MCF 10A (cell line): ENCODE results near the gene PEF1. TPM values are rescaled to one million over a fixed set of nuclear protein-coding genes. Genes with fewer than 3 reads are reported as not detected.

ENCODE experiments used
- BruUV-seq: library from RNA; stranded (reverse); fragments of 400-500 nt; replicated peaks from 2 replicates; lab custom pipeline; 2021; lab: Mats Ljungman, UMichigan
- CTCF ChIA-PET: fragments of 300-600 bp; sonication (Branson Sonifier 250); formaldehyde crosslinking; extraction: SDS; loops from one replicate; lab custom pipeline; 2021; ENCODE audit warnings: antibody characterized with exemption, inconsistent platforms; lab: Yijun Ruan, JAX
- POLR2A ChIA-PET: fragments of 300-600, 350-650 bp; sonication (Branson Sonifier 250); formaldehyde crosslinking; extraction: SDS; loops from one replicate; lab custom pipeline; 2020; ENCODE audit warnings: antibody characterized with exemption, inconsistent platforms; lab: Yijun Ruan, JAX
- DNase-seq: peaks from one replicate; pipeline ENCODE4 v3.0.0-alpha.2; 2018; ENCODE audit not compliant: unreplicated experiment
- H3K27ac Mint-ChIP-seq: one replicate; pipeline ENCODE4 v1.8.0; 2022; ENCODE audit warnings: mild to moderate bottlenecking, low read depth, mixed read lengths; ENCODE audit not compliant: unreplicated experiment
- H3K27me3 Mint-ChIP-seq: one replicate; pipeline ENCODE4 v1.8.0; 2022; ENCODE audit warnings: mixed read lengths; ENCODE audit not compliant: insufficient read depth, unreplicated experiment
- H3K36me3 Mint-ChIP-seq: one replicate; pipeline ENCODE4 v1.8.0; 2022; ENCODE audit warnings: mild to moderate bottlenecking, moderate library complexity, mixed read lengths; ENCODE audit not compliant: insufficient read depth, unreplicated experiment
- H3K4me1 Mint-ChIP-seq: one replicate; pipeline ENCODE4 v1.8.0; 2022; ENCODE audit warnings: mixed read lengths; ENCODE audit not compliant: insufficient read depth, unreplicated experiment
- H3K4me3 Mint-ChIP-seq: one replicate; pipeline ENCODE4 v1.8.0; 2022; ENCODE audit warnings: mild to moderate bottlenecking, moderate library complexity, mixed read lengths; ENCODE audit not compliant: unreplicated experiment
- H3K9me3 Mint-ChIP-seq: one replicate; pipeline ENCODE4 v1.8.0; 2022; ENCODE audit warnings: mixed read lengths; ENCODE audit not compliant: unreplicated experiment
- CTCF ChIP-seq: fragments of 200-600 bp; IDR thresholded peaks from one replicate; pipeline ENCODE4 v1.8.0; 2022; ENCODE audit warnings: antibody characterized with exemption, mild to moderate bottlenecking; ENCODE audit not compliant: unreplicated experiment
- intact Hi-C: fragments of 100-400 bp; cut with micrococcal nuclease; formaldehyde crosslinking; loops from 2 replicates; pipeline ENCODE4 v1.14.1; 2022
- total RNA-seq: library from RNA; stranded (reverse); gene quantifications from 2 replicates; pipeline ENCODE4 v1.2.3, GENCODE V29; 2022

Gene PEF1
- total RNA-seq, 1 experiment from 2014 or later = 61.1 TPM

GRCh38 chr1:31657972-31658510 lies 13.4 kb upstream of the PEF1 start:
- H3K4me3 Mint-ChIP-seq = no peak overlapping the region
- H3K27ac Mint-ChIP-seq = no peak overlapping the region
- H3K27me3 Mint-ChIP-seq = no peaks in the 10 kb centered on the region
- H3K9me3 Mint-ChIP-seq = no peaks in the 10 kb centered on the region
- BruUV-seq = no TSS peak
- ChIA-PET POLR2A (interaction anchor here (1.2 to 1.3 kb wide), 2 partner anchors 11 to 12 kb away, joined by 3 to 5 read pairs; no protein-coding TSS in a partner anchor), CTCF (interaction anchor here (0.6 kb wide), 1 partner anchor 84 kb away, joined by 3 read pairs; no protein-coding TSS in a partner anchor)
- intact Hi-C loops = no loop called here
- H3K4me1 Mint-ChIP-seq = no peaks in the 10 kb centered on the region
- no peak for DNase-seq
- TF ChIP-seq CTCF = no peak
- H3K36me3 Mint-ChIP-seq = peaks cover 32% of the 10 kb centered on the region

GRCh38 chr1:31657020-31657804 lies 12.5 kb upstream of the PEF1 start:
- Mint-ChIP-seq H3K36me3 (peaks cover 32% of the 10 kb centered on the region), H3K4me3 (no peak overlapping the region), H3K9me3 (no peaks in the 10 kb centered on the region), H3K4me1 (no peaks in the 10 kb centered on the region), H3K27me3 (no peaks in the 10 kb centered on the region), H3K27ac (no peak overlapping the region)
- intact Hi-C loops = no loop called here
- CTCF ChIA-PET = interaction anchor here (1.1 kb wide), 1 partner anchor 131 kb away, joined by 3 read pairs; no protein-coding TSS in a partner anchor
- POLR2A ChIA-PET = interaction anchor here (1.3 kb wide), 1 partner anchor 10 kb away, joined by 3 read pairs; no protein-coding TSS in a partner anchor
- BruUV-seq = no TSS peak
- no peak for DNase-seq
- TF ChIP-seq CTCF = no peak

- intact Hi-C loops = no loop called here
- no peak overlapping the region for H3K27ac Mint-ChIP-seq
- no peaks in the 10 kb centered on the region for H3K9me3 Mint-ChIP-seq
- H3K27me3 Mint-ChIP-seq = no peaks in the 10 kb centered on the region
- H3K36me3 Mint-ChIP-seq = peaks cover 26% of the 10 kb centered on the region
- no TSS peak for BruUV-seq
- ChIA-PET POLR2A (interaction anchor here (0.5 to 1.0 kb wide), 3 partner anchors 9 to 94 kb away, joined by 3 read pairs; no protein-coding TSS in a partner anchor), CTCF (interaction anchor here (0.8 kb wide), 1 partner anchor 90 kb away, joined by 4 read pairs; no protein-coding TSS in a partner anchor)
- H3K4me1 Mint-ChIP-seq = no peaks in the 10 kb centered on the region
- no peak for DNase-seq
- no peak overlapping the region for H3K4me3 Mint-ChIP-seq
- no peak for TF ChIP-seq CTCF
These were observed 11.1 kb upstream of the PEF1 start for GRCh38 chr1:31655756-31656155.

- Mint-ChIP-seq H3K4me1 (no peaks in the 10 kb centered on the region), H3K9me3 (no peaks in the 10 kb centered on the region), H3K27ac (no peak overlapping the region), H3K4me3 (no peak overlapping the region), H3K36me3 (peaks cover 26% of the 10 kb centered on the region), H3K27me3 (no peaks in the 10 kb centered on the region)
- DNase-seq = no peak
- intact Hi-C loops = no loop called here
- no TSS peak for BruUV-seq
- ChIA-PET CTCF (interaction anchor here (0.6 kb wide), 1 partner anchor 135 kb away, joined by 3 read pairs; no protein-coding TSS in a partner anchor), POLR2A (interaction anchor here (0.5 to 2.5 kb wide), 2 partner anchors 10 to 94 kb away, joined by 3 to 10 read pairs; partner anchors contain the start of gene PEF1)
- TF ChIP-seq CTCF = no peak
These were observed 10.4 kb upstream of the PEF1 start for GRCh38 chr1:31655104-31655503.
